Neutrophil (primary cell): ENCODE data around the gene DPM2.

Experiments used
- H3K27ac ChIP-seq: fragments of 200-600 bp; sonication (generic); 2 replicates; pipeline ENCODE4 v1.5.1; 2016; ENCODE audit warnings: mild to moderate bottlenecking, moderate library complexity
- H3K27me3 ChIP-seq: fragments of 200-600 bp; sonication (generic); 2 replicates; pipeline ENCODE4 v1.6.0; 2016; ENCODE audit warnings: mild to moderate bottlenecking
- H3K36me3 ChIP-seq: fragments of 200-600 bp; sonication (generic); 2 replicates; pipeline ENCODE4 v1.5.1; 2017
- H3K4me1 ChIP-seq, 2 experiments: fragments of 200-600 bp in 1 of 2; sonication (generic) in 1 of 2; 1 replicate in 1 of 2; 2 replicates in 1 of 2; pipeline versions ENCODE4 v1.5.1 to v1.6.1; 2013 to 2016; ENCODE audit warnings: low read depth in 1 of 2, low read length in 1 of 2, mild to moderate bottlenecking in 1 of 2, moderate library complexity in 1 of 2; ENCODE audit not compliant: control insufficient read depth in 1 of 2, insufficient read depth in 1 of 2
- H3K4me3 ChIP-seq, 2 experiments: fragments of 200-600 bp in 1 of 2; sonication (generic) in 1 of 2; 1 replicate in 1 of 2; 2 replicates in 1 of 2; pipeline ENCODE4 v1.5.1; 2013 to 2016; ENCODE audit warnings: low read depth in 1 of 2, low read length in 1 of 2, mild to moderate bottlenecking in 1 of 2, moderate library complexity in 1 of 2
- H3K9me3 ChIP-seq: fragments of 200-600 bp; sonication (generic); 2 replicates; pipeline ENCODE4 v1.5.1; 2016
- CTCF ChIP-seq: fragments of 200-600 bp; sonication (generic); IDR thresholded peaks from 2 replicates; pipeline ENCODE4 v1.5.1; 2016; ENCODE audit warnings: antibody characterized with exemption

DPM2 gene

DNA sequence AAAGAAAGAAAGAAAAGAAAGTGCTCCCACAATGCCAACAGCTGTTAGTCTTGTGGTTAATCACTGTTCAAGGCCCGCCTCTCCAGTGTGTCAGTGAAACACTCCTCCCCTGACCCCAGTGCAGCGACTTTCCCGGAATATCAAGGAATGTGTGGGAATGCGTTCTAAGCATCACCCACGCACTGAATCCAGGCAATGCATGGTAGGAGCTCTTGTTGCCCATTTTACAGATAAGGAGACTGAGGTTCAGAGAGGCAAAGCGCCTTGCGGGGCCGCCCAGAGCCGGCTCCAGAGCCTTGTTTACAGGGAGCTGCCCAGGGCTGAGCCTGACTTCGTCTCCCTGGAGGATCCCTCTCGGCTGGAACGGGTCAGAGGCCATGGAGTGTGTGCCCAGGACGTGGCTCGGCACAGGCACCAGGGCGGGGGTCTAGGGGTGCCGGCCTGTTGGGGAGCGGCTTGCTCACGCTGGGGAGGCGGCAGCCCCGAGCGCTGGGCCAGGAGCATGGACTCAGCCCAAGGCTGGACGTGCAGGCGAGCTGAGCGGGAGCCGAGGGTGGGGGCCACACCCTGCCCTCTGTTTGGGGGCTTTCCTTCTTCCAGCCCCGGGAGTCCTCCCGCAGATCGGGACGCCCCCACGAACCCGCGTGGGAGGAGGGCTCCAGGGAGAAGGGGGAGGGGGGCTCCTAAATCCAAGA lies 39.1 kb downstream of the DPM2 start:
- peaks cover 16% of the 10 kb centered on the region for H3K27me3 ChIP-seq
- no peaks in the 10 kb centered on the region for H3K36me3 ChIP-seq
- H3K4me3 ChIP-seq: peak overlapping the region; percentile 53 to 62
- no peak for TF ChIP-seq CTCF
- H3K9me3 ChIP-seq: no peaks in the 10 kb centered on the region
- peaks cover 20 to 22% of the 10 kb centered on the region in 2 experiments for H3K4me1 ChIP-seq
- H3K27ac ChIP-seq: no peak overlapping the region

- Histone ChIP-seq H3K27ac (no peak overlapping the region), H3K27me3 (peaks cover 16% of the 10 kb centered on the region), H3K4me3 (no peak overlapping the region), H3K36me3 (no peaks in the 10 kb centered on the region), H3K9me3 (no peaks in the 10 kb centered on the region), H3K4me1 (peaks cover 16% of the 10 kb centered on the region in 2 experiments)
- TF ChIP-seq CTCF: no peak
Observed at GRCh38 chr9:127897193-127897692, 40.4 kb downstream of the DPM2 start.

- Histone ChIP-seq H3K4me3 (no peak overlapping the region), H3K36me3 (no peaks in the 10 kb centered on the region), H3K4me1 (peaks cover 16% of the 10 kb centered on the region in 2 experiments), H3K9me3 (no peaks in the 10 kb centered on the region), H3K27me3 (peaks cover 16% of the 10 kb centered on the region), H3K27ac (no peak overlapping the region)
- TF ChIP-seq CTCF: no peak
Observed at GRCh38 chr9:127896395-127897192, 41.1 kb downstream of the DPM2 start.

DNA sequence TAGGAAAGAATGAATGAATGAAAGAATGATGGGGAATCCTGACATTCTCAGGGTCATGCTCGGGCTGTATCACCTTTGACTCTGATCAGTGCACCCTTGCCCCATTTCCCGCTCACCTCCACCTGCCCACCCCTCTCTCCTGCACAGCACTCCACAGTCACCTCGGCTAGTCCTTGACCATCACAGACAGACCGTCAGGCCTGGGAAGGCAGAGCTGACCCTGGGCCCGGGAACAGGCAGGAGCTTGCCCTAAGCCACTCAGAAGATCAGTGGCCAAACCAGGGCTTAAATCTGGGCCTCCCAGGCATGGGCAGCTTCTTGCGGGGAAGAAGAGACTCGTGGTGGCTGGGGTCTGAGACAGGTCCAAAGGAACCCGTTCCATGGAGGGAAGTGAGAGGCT lies 41.8 kb downstream of the DPM2 start:
- H3K27ac ChIP-seq: no peak overlapping the region
- H3K4me3 ChIP-seq: no peak overlapping the region
- TF ChIP-seq CTCF: no peak
- H3K9me3 ChIP-seq: no peaks in the 10 kb centered on the region
- peaks cover 16% of the 10 kb centered on the region for H3K27me3 ChIP-seq
- H3K4me1 ChIP-seq: peaks cover 16% of the 10 kb centered on the region in 2 experiments
- H3K36me3 ChIP-seq: no peaks in the 10 kb centered on the region

DNA sequence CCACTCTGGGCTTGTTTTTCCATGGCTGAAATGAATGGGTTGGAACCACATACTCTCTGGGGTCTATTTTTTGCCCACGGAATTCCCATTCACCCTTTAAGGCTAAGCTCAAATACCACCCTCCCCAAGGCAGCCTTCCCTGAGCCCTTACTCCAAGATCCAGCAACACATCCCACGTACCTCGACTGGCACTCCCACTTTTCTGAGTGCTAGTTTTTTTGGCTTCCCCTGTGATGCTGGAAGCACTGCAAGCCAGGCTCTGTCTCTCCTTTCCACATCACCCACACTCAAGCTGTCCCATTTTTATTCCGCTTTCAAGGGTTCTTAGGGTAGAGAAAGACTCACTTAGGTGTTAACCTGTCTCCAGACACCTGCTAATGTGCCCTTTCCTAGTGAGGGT lies 44.3 kb downstream of the DPM2 start:
- TF ChIP-seq CTCF: no peak
- Histone ChIP-seq H3K4me3 (no peak overlapping the region), H3K4me1 (peaks cover 3 to 4% of the 10 kb centered on the region in 2 experiments), H3K27me3 (peaks cover 8% of the 10 kb centered on the region), H3K27ac (no peak overlapping the region), H3K36me3 (no peaks in the 10 kb centered on the region), H3K9me3 (no peaks in the 10 kb centered on the region)
